ENCODE data around the gene RPS27A. TPM values are rescaled to one million over a fixed set of nuclear protein-coding genes. Genes with fewer than 3 reads are reported as not detected.

The RPS27A gene
- total RNA-seq, 2 donors from 2014 or later = 746 to 804 TPM

Other genes with a start within 250 kb of the RPS27A start
- 100 to 1,000 TPM; 126 to 161 TPM for gene RTN4, start 182.2 kb upstream of the RPS27A start, total RNA-seq
- gene CLHC1, start 395 bp upstream of the RPS27A start, total RNA-seq = 10 to 100 TPM in 1 of 2 donors, 1 to 10 TPM in 1; 9.7 to 13.1 TPM
- 10 to 100 TPM; 33.9 to 39.4 TPM for gene MTIF2, start 36.5 kb downstream of the RPS27A start, total RNA-seq
- gene CCDC88A, start 187.2 kb downstream of the RPS27A start, total RNA-seq = 10 to 100 TPM; 15.1 to 49.4 TPM